Measurements from ENCODE around the gene BRMS1. TPM values are rescaled to one million over a fixed set of nuclear protein-coding genes. Genes with fewer than 3 reads are reported as not detected.
A peak's percentile ranks its signal among the peaks of the same experiment; 100 is the strongest.

Gene BRMS1
- polyA plus RNA-seq, 1 experiment = 35.2 TPM

GRCh38 chr11:66365711-66366619, 21.1 kb upstream of the BRMS1 start:
- no peak for TF ChIP-seq CTCF (IDR thresholded peaks at IDR 0.05; ENCODE audit: low read depth, low read length)
- no peak overlapping the region for H3K27ac ChIP-seq (ENCODE audit: low read depth, low read length)
- CTCF ChIA-PET = interaction anchor here (0.6 to 1.9 kb wide), 5 partner anchors 12 to 29 kb away, joined by 3 to 6 read pairs (median 5); no protein-coding TSS in a partner anchor

GRCh38 chr11:66365166-66365565, 20.3 kb upstream of the BRMS1 start:
- H3K9me3 ChIP-seq (ENCODE audit: control insufficient read depth, insufficient read depth, low read length) = no peaks in the 10 kb centered on the region
- POLR2A ChIA-PET = no interaction called here
- TF ChIP-seq CTCF (IDR thresholded peaks at IDR 0.05; ENCODE audit: low read depth, low read length) = no peak
- DNase-seq (ENCODE audit: low read depth, low spot score) = no peak
- peaks cover 2% of the 10 kb centered on the region for H3K27me3 ChIP-seq (ENCODE audit: control insufficient read depth, insufficient read depth, low read length)
- H3K4me3 ChIP-seq (ENCODE audit: low read depth, low read length) = no peak overlapping the region
- CTCF ChIA-PET = interaction anchor here (1.1 to 1.3 kb wide), 2 partner anchors 21 to 30 kb away, joined by 5 to 6 read pairs; no protein-coding TSS in a partner anchor
- H3K27ac ChIP-seq (ENCODE audit: low read depth, low read length) = no peak overlapping the region

More at GRCh38 chr11:66365711-66366619, 21.1 kb upstream of the BRMS1 start:
- H3K4me3 ChIP-seq (ENCODE audit: low read depth, low read length) = no peak overlapping the region
- no peaks in the 10 kb centered on the region for H3K9me3 ChIP-seq (ENCODE audit: control insufficient read depth, insufficient read depth, low read length)
- peaks cover 2% of the 10 kb centered on the region for H3K27me3 ChIP-seq (ENCODE audit: control insufficient read depth, insufficient read depth, low read length)
- POLR2A ChIA-PET = no interaction called here
- DNase-seq (ENCODE audit: low read depth, low spot score) = no peak

GRCh38 chr11:66363805-66364535, 19.1 kb upstream of the BRMS1 start:
- Histone ChIP-seq H3K27ac (ENCODE audit: low read depth, low read length) (no peak overlapping the region), H3K27me3 (ENCODE audit: control insufficient read depth, insufficient read depth, low read length) (peaks cover 2% of the 10 kb centered on the region), H3K4me3 (ENCODE audit: low read depth, low read length) (no peak overlapping the region), H3K9me3 (ENCODE audit: control insufficient read depth, insufficient read depth, low read length) (no peaks in the 10 kb centered on the region)
- peak; percentile 61 for TF ChIP-seq CTCF (IDR thresholded peaks at IDR 0.05; ENCODE audit: low read depth, low read length)
- no peak for DNase-seq (ENCODE audit: low read depth, low spot score)
- ChIA-PET CTCF (interaction anchor here (0.5 to 1.5 kb wide), 9 partner anchors 10 to 79 kb away, joined by 3 to 5 read pairs (median 3); partner anchors contain the start of gene NPAS4), POLR2A (interaction anchor here (0.5 kb wide), 1 partner anchor 21 kb away, joined by 3 read pairs; no protein-coding TSS in a partner anchor)

- DNase-seq (ENCODE audit: low read depth, low spot score) = no peak
- Histone ChIP-seq H3K27ac (ENCODE audit: low read depth, low read length) (no peak overlapping the region), H3K4me3 (ENCODE audit: low read depth, low read length) (no peak overlapping the region), H3K9me3 (ENCODE audit: control insufficient read depth, insufficient read depth, low read length) (no peaks in the 10 kb centered on the region), H3K27me3 (ENCODE audit: control insufficient read depth, insufficient read depth, low read length) (peaks cover 2% of the 10 kb centered on the region)
- POLR2A ChIA-PET = no interaction called here
- no peak for TF ChIP-seq CTCF (IDR thresholded peaks at IDR 0.05; ENCODE audit: low read depth, low read length)
- CTCF ChIA-PET = interaction anchor here (0.5 to 1.5 kb wide), 9 partner anchors 9 to 78 kb away, joined by 3 to 5 read pairs (median 3); partner anchors contain the start of gene NPAS4
Observed at GRCh38 chr11:66363187-66363601, 18.3 kb upstream of the BRMS1 start.
